ENCODE data around the gene MYO1D. TPM values are rescaled to one million over a fixed set of nuclear protein-coding genes. Genes with fewer than 3 reads are reported as not detected.

Gene MYO1D
- total and polyA plus RNA-seq, 5 donors from 2014 or later: 1.5 to 8.2 (median 2.7) TPM

GRCh38 chr17:32558326-32558955 is 318.5 kb downstream of the MYO1D start:
- H3K27me3 Mint-ChIP-seq: no peaks in the 10 kb centered on the region
- peak; percentile 24 to 42 for ATAC-seq (ENCODE audit: low read depth in 2 of 2)
- H3K4me3 Mint-ChIP-seq: peak overlapping the region in 2 of 4 donors; percentile 45 to 48
- H3K4me1 Mint-ChIP-seq: peaks cover 0 to 15% (median 9%) of the 10 kb centered on the region in 4 donors
- H3K9me3 ChIP-seq (ENCODE audit: control insufficient read depth in 2 of 2, low read length in 2 of 2): no peaks in the 10 kb centered on the region
- peak overlapping the region; percentile 67 for H3K4me3 ChIP-seq (ENCODE audit: low read depth, low read length)
- no peak for DNase-seq
- H3K4me1 ChIP-seq (ENCODE audit: control insufficient read depth, insufficient read depth, low read length, poor library complexity, severe bottlenecking): peaks cover 10% of the 10 kb centered on the region
- H3K27ac ChIP-seq (ENCODE audit: insufficient read depth, low read length, poor library complexity, severe bottlenecking): no peak overlapping the region
- peak overlapping the region; percentile 31 to 62 (median 48) for H3K27ac Mint-ChIP-seq
- H3K36me3 Mint-ChIP-seq: no peaks in the 10 kb centered on the region
- no peaks in the 10 kb centered on the region for H3K9me3 Mint-ChIP-seq
- no peaks in the 10 kb centered on the region for H3K36me3 ChIP-seq (ENCODE audit: control insufficient read depth, insufficient read depth, low read length)
- no peaks in the 10 kb centered on the region for H3K27me3 ChIP-seq (ENCODE audit: control insufficient read depth, insufficient read depth, low read length)

GRCh38 chr17:32555611-32556310 is 321.2 kb downstream of the MYO1D start:
- Histone ChIP-seq H3K27ac (ENCODE audit: insufficient read depth, low read length, poor library complexity, severe bottlenecking) (no peak overlapping the region), H3K36me3 (ENCODE audit: control insufficient read depth, insufficient read depth, low read length) (no peaks in the 10 kb centered on the region), H3K4me3 (ENCODE audit: low read depth, low read length) (no peak overlapping the region), H3K4me1 (ENCODE audit: control insufficient read depth, insufficient read depth, low read length, poor library complexity, severe bottlenecking) (peaks cover 10% of the 10 kb centered on the region), H3K27me3 (ENCODE audit: control insufficient read depth, insufficient read depth, low read length) (no peaks in the 10 kb centered on the region), H3K9me3 (ENCODE audit: control insufficient read depth in 2 of 2, low read length in 2 of 2) (no peaks in the 10 kb centered on the region)
- Mint-ChIP-seq H3K4me3 (no peak overlapping the region), H3K27ac (no peak overlapping the region), H3K4me1 (peaks cover 5 to 34% (median 17%) of the 10 kb centered on the region in 4 donors), H3K27me3 (no peaks in the 10 kb centered on the region), H3K36me3 (no peaks in the 10 kb centered on the region), H3K9me3 (no peaks in the 10 kb centered on the region)
- ATAC-seq (ENCODE audit: low read depth in 2 of 2) (no peak), DNase-seq (no peak)

- Histone ChIP-seq H3K4me3 (ENCODE audit: low read depth, low read length) (no peak overlapping the region), H3K4me1 (ENCODE audit: control insufficient read depth, insufficient read depth, low read length, poor library complexity, severe bottlenecking) (peaks cover 3% of the 10 kb centered on the region), H3K27ac (ENCODE audit: insufficient read depth, low read length, poor library complexity, severe bottlenecking) (no peak overlapping the region), H3K36me3 (ENCODE audit: control insufficient read depth, insufficient read depth, low read length) (no peaks in the 10 kb centered on the region), H3K27me3 (ENCODE audit: control insufficient read depth, insufficient read depth, low read length) (no peaks in the 10 kb centered on the region), H3K9me3 (ENCODE audit: control insufficient read depth in 2 of 2, low read length in 2 of 2) (no peaks in the 10 kb centered on the region)
- no peaks in the 10 kb centered on the region for H3K36me3 Mint-ChIP-seq
- H3K27me3 Mint-ChIP-seq: no peaks in the 10 kb centered on the region
- no peak for DNase-seq
- no peak for ATAC-seq (ENCODE audit: low read depth in 2 of 2)
- no peaks in the 10 kb centered on the region for H3K9me3 Mint-ChIP-seq
- H3K4me3 Mint-ChIP-seq: no peak overlapping the region
- H3K27ac Mint-ChIP-seq: peak overlapping the region in 1 of 3 donors; percentile 34
- peaks cover 8 to 29% (median 13%) of the 10 kb centered on the region in 4 donors for H3K4me1 Mint-ChIP-seq
Measured at GRCh38 chr17:32553168-32553567, 323.8 kb downstream of the MYO1D start.

GRCh38 chr17:32552280-32552679 is 324.6 kb downstream of the MYO1D start:
- Histone ChIP-seq H3K36me3 (ENCODE audit: control insufficient read depth, insufficient read depth, low read length) (no peaks in the 10 kb centered on the region), H3K9me3 (ENCODE audit: control insufficient read depth in 2 of 2, low read length in 2 of 2) (no peaks in the 10 kb centered on the region), H3K4me1 (ENCODE audit: control insufficient read depth, insufficient read depth, low read length, poor library complexity, severe bottlenecking) (no peaks in the 10 kb centered on the region), H3K4me3 (ENCODE audit: low read depth, low read length) (no peak overlapping the region), H3K27ac (ENCODE audit: insufficient read depth, low read length, poor library complexity, severe bottlenecking) (no peak overlapping the region), H3K27me3 (ENCODE audit: control insufficient read depth, insufficient read depth, low read length) (no peaks in the 10 kb centered on the region)
- no peak for ATAC-seq (ENCODE audit: low read depth in 2 of 2)
- Mint-ChIP-seq H3K4me3 (no peak overlapping the region), H3K36me3 (no peaks in the 10 kb centered on the region), H3K27me3 (no peaks in the 10 kb centered on the region), H3K4me1 (peaks cover 7 to 26% (median 11%) of the 10 kb centered on the region in 4 donors), H3K9me3 (no peaks in the 10 kb centered on the region), H3K27ac (no peak overlapping the region)
- DNase-seq: no peak

GRCh38 chr17:32551186-32551955 is 325.6 kb downstream of the MYO1D start:
- Mint-ChIP-seq H3K4me1 (peaks cover 7 to 26% (median 11%) of the 10 kb centered on the region in 4 donors), H3K36me3 (no peaks in the 10 kb centered on the region), H3K27me3 (no peaks in the 10 kb centered on the region), H3K27ac (peak overlapping the region; percentile 8 to 59 (median 16)), H3K9me3 (no peaks in the 10 kb centered on the region), H3K4me3 (no peak overlapping the region)
- no peaks in the 10 kb centered on the region for H3K4me1 ChIP-seq (ENCODE audit: control insufficient read depth, insufficient read depth, low read length, poor library complexity, severe bottlenecking)
- H3K27me3 ChIP-seq (ENCODE audit: control insufficient read depth, insufficient read depth, low read length): no peaks in the 10 kb centered on the region
- no peaks in the 10 kb centered on the region for H3K36me3 ChIP-seq (ENCODE audit: control insufficient read depth, insufficient read depth, low read length)
- no peaks in the 10 kb centered on the region for H3K9me3 ChIP-seq (ENCODE audit: control insufficient read depth in 2 of 2, low read length in 2 of 2)
- ATAC-seq (ENCODE audit: low read depth in 2 of 2): peak; percentile 71 to 87
- H3K27ac ChIP-seq (ENCODE audit: insufficient read depth, low read length, poor library complexity, severe bottlenecking): no peak overlapping the region
- peak in 1 of 3 donors; percentile 71 for DNase-seq
- no peak overlapping the region for H3K4me3 ChIP-seq (ENCODE audit: low read depth, low read length)

GRCh38 chr17:32549559-32549958 is 327.4 kb downstream of the MYO1D start:
- Mint-ChIP-seq H3K4me1 (peaks cover 7 to 26% (median 11%) of the 10 kb centered on the region in 4 donors), H3K27me3 (no peaks in the 10 kb centered on the region), H3K27ac (no peak overlapping the region), H3K36me3 (no peaks in the 10 kb centered on the region), H3K4me3 (no peak overlapping the region), H3K9me3 (no peaks in the 10 kb centered on the region)
- DNase-seq: no peak
- no peaks in the 10 kb centered on the region for H3K36me3 ChIP-seq (ENCODE audit: control insufficient read depth, insufficient read depth, low read length)
- H3K4me3 ChIP-seq (ENCODE audit: low read depth, low read length): no peak overlapping the region
- no peak for ATAC-seq (ENCODE audit: low read depth in 2 of 2)
- H3K4me1 ChIP-seq (ENCODE audit: control insufficient read depth, insufficient read depth, low read length, poor library complexity, severe bottlenecking): no peaks in the 10 kb centered on the region
- H3K9me3 ChIP-seq (ENCODE audit: control insufficient read depth in 2 of 2, low read length in 2 of 2): no peaks in the 10 kb centered on the region
- no peak overlapping the region for H3K27ac ChIP-seq (ENCODE audit: insufficient read depth, low read length, poor library complexity, severe bottlenecking)
- no peaks in the 10 kb centered on the region for H3K27me3 ChIP-seq (ENCODE audit: control insufficient read depth, insufficient read depth, low read length)

GRCh38 chr17:32546031-32546444 is 330.9 kb downstream of the MYO1D start:
- no peaks in the 10 kb centered on the region for H3K27me3 Mint-ChIP-seq
- peaks cover 2 to 6% (median 5%) of the 10 kb centered on the region in 4 donors for H3K4me1 Mint-ChIP-seq
- H3K27ac Mint-ChIP-seq: peak overlapping the region in 2 of 3 donors; percentile 14 to 16

More at GRCh38 chr17:32546031-32546444, 330.9 kb downstream of the MYO1D start:
- H3K36me3 Mint-ChIP-seq: no peaks in the 10 kb centered on the region
- H3K4me3 ChIP-seq (ENCODE audit: low read depth, low read length): no peak overlapping the region
- H3K27ac ChIP-seq (ENCODE audit: insufficient read depth, low read length, poor library complexity, severe bottlenecking): no peak overlapping the region
- no peaks in the 10 kb centered on the region for H3K4me1 ChIP-seq (ENCODE audit: control insufficient read depth, insufficient read depth, low read length, poor library complexity, severe bottlenecking)
- no peak overlapping the region for H3K4me3 Mint-ChIP-seq
- no peaks in the 10 kb centered on the region for H3K9me3 ChIP-seq (ENCODE audit: control insufficient read depth in 2 of 2, low read length in 2 of 2)
- H3K36me3 ChIP-seq (ENCODE audit: control insufficient read depth, insufficient read depth, low read length): no peaks in the 10 kb centered on the region
- no peak for DNase-seq
- H3K9me3 Mint-ChIP-seq: no peaks in the 10 kb centered on the region
- ATAC-seq (ENCODE audit: low read depth in 2 of 2): no peak
- H3K27me3 ChIP-seq (ENCODE audit: control insufficient read depth, insufficient read depth, low read length): no peaks in the 10 kb centered on the region
